Measurements from ENCODE around the gene ANO7.

Gene ANO7

GRCh38 chr2:241239552-241240202, 51.2 kb downstream of the ANO7 start:
- no peak for DNase-seq (ENCODE audit: low read depth)
- H3K4me3 ChIP-seq (ENCODE audit: control insufficient read depth, low read depth, low read length): no peak overlapping the region
- TF ChIP-seq CTCF (IDR thresholded peaks at IDR 0.05; ENCODE audit: control insufficient read depth, insufficient read depth, low read depth, low read length, missing control alignments): no peak

- no peak overlapping the region for H3K4me3 ChIP-seq (ENCODE audit: control insufficient read depth, low read depth, low read length)
- DNase-seq (ENCODE audit: low read depth): no peak
- no peak for TF ChIP-seq CTCF (IDR thresholded peaks at IDR 0.05; ENCODE audit: control insufficient read depth, insufficient read depth, low read depth, low read length, missing control alignments)
Observed at GRCh38 chr2:241240320-241241004, 52.0 kb downstream of the ANO7 start.

GRCh38 chr2:241241669-241242068, 53.2 kb downstream of the ANO7 start:
- no peak for DNase-seq (ENCODE audit: low read depth)
- no peak overlapping the region for H3K4me3 ChIP-seq (ENCODE audit: control insufficient read depth, low read depth, low read length)

GRCh38 chr2:241242306-241242705, 53.8 kb downstream of the ANO7 start:
- no peak for TF ChIP-seq CTCF (IDR thresholded peaks at IDR 0.05; ENCODE audit: control insufficient read depth, insufficient read depth, low read depth, low read length, missing control alignments)
- no peak for DNase-seq (ENCODE audit: low read depth)
- no peak overlapping the region for H3K4me3 ChIP-seq (ENCODE audit: control insufficient read depth, low read depth, low read length)

More at GRCh38 chr2:241241669-241242068, 53.2 kb downstream of the ANO7 start:
- no peak for TF ChIP-seq CTCF (IDR thresholded peaks at IDR 0.05; ENCODE audit: control insufficient read depth, insufficient read depth, low read depth, low read length, missing control alignments)

GRCh38 chr2:241244368-241244767, 55.9 kb downstream of the ANO7 start:
- DNase-seq (ENCODE audit: low read depth): no peak
- no peak overlapping the region for H3K4me3 ChIP-seq (ENCODE audit: control insufficient read depth, low read depth, low read length)
- no peak for TF ChIP-seq CTCF (IDR thresholded peaks at IDR 0.05; ENCODE audit: control insufficient read depth, insufficient read depth, low read depth, low read length, missing control alignments)

GRCh38 chr2:241248289-241248688, 59.8 kb downstream of the ANO7 start:
- no peak for TF ChIP-seq CTCF (IDR thresholded peaks at IDR 0.05; ENCODE audit: control insufficient read depth, insufficient read depth, low read depth, low read length, missing control alignments)
- H3K4me3 ChIP-seq (ENCODE audit: control insufficient read depth, low read depth, low read length): no peak overlapping the region
- DNase-seq (ENCODE audit: low read depth): no peak
